K562 (cell line): Measurements from ENCODE around the gene TUT1. TPM values are rescaled to one million over a fixed set of nuclear protein-coding genes. Genes with fewer than 3 reads are reported as not detected.
A peak's percentile ranks its signal among the peaks of the same experiment; 100 is the strongest.

Experiments used
- BCLAF1 ChIP-seq, 2 experiments: fragments of 450-650 bp in 1 of 2; IDR thresholded peaks; 2 replicates each; pipeline ENCODE4 v1.6.1; 2011 to 2017; ENCODE audit warnings: low read depth in 2 of 2, antibody characterized with exemption in 1 of 2, borderline replicate concordance in 1 of 2, low read length in 1 of 2, mild to moderate bottlenecking in 1 of 2, mixed read lengths in 1 of 2; ENCODE audit not compliant: control insufficient read depth in 1 of 2
- CBX5 ChIP-seq: IDR thresholded peaks from 2 replicates; pipeline ENCODE4 v1.6.1; 2014; ENCODE audit warnings: low read depth, borderline replicate concordance
- CREB3 ChIP-seq: fragments of 450-650 bp; conservative IDR thresholded peaks from 2 replicates; pipeline ENCODE4 v1.6.1; 2016; ENCODE audit warnings: missing genetic modification characterization, low read depth, mild to moderate bottlenecking, missing compliant biosample characterization, moderate library complexity
- CTCF ChIP-seq, 3 experiments: IDR thresholded peaks in 2 of 3; conservative IDR thresholded peaks in 1 of 3; 2 replicates each; pipeline ENCODE4 v1.5.1; 2011 to 2012; ENCODE audit warnings: low read length in 3 of 3, mild to moderate bottlenecking in 3 of 3, control low read depth in 2 of 3, improper control_type of control experiment in 1 of 3, inconsistent platforms in 1 of 3, low read depth in 1 of 3, mixed read lengths in 1 of 3, moderate library complexity in 1 of 3; ENCODE audit not compliant: insufficient read depth in 2 of 3
- DPF2 ChIP-seq: fragments of 450-650 bp; IDR thresholded peaks from 2 replicates; pipeline ENCODE4 v1.6.1; 2016
- E2F5 ChIP-seq: sonication (generic); formaldehyde crosslinking; IDR thresholded peaks from 2 replicates; pipeline ENCODE4 v1.8.0; 2022; ENCODE audit warnings: mild to moderate bottlenecking, missing genetic modification reagents
- HMGN3 ChIP-seq: IDR thresholded peaks from 2 replicates; pipeline ENCODE4 v1.6.1; 2011; ENCODE audit warnings: borderline replicate concordance, low read depth, mild to moderate bottlenecking, mixed read lengths, low read length; ENCODE audit not compliant: insufficient read length; ENCODE audit errors: extremely low read depth
- KAT7 ChIP-seq: sonication (generic); formaldehyde crosslinking; IDR thresholded peaks from 2 replicates; pipeline ENCODE4 v1.8.0; 2022; ENCODE audit warnings: missing genetic modification reagents, mild to moderate bottlenecking, borderline replicate concordance
- KLF1 ChIP-seq: fragments of 450-650 bp; IDR thresholded peaks from 2 replicates; pipeline ENCODE4 v1.6.1; 2016; ENCODE audit warnings: missing genetic modification characterization, missing compliant biosample characterization
- PTBP1 ChIP-seq: fragments of 200-400 bp; formaldehyde crosslinking; IDR thresholded peaks from 2 replicates; pipeline ENCODE4 v1.6.1; 2017; ENCODE audit warnings: low read depth, low read length
- SIRT6 ChIP-seq: IDR thresholded peaks from one replicate; pipeline ENCODE4 v1.6.1; 2012; ENCODE audit warnings: low read depth, mild to moderate bottlenecking, control low read depth, inconsistent platforms, low read length, moderate library complexity
- SPI1 ChIP-seq: IDR thresholded peaks from 2 replicates; pipeline ENCODE4 v1.6.1; 2011; ENCODE audit warnings: low read depth, low read length, control low read depth, borderline replicate concordance
- ZFX ChIP-seq: sonication (generic); formaldehyde crosslinking; IDR thresholded peaks from 2 replicates; pipeline ENCODE4 v1.8.0; 2022; ENCODE audit warnings: mild to moderate bottlenecking, missing genetic modification reagents, moderate library complexity
- polyA plus RNA-seq, 8 experiments: library from polyadenylated mRNA; depleted of rRNA in 4 of 8; stranded (reverse) in 5 of 8; unstranded in 3 of 8; fragments of >200 nt; fragmentation: Nextera tagmentation in 2 of 8; fragmentation: Illumina TruSeq in 1 of 8; extraction: Ambion mirVana in 2 of 8; extraction: Trizol in 1 of 8; gene quantifications; 2 replicates each; pipeline versions ENCODE4 v1.2.1 to v1.2.3, GENCODE V29; 2011 to 2014; ENCODE audit warnings: inconsistent platforms in 1 of 8, missing spikeins in 1 of 8
- total RNA-seq, 7 experiments: library from RNA; depleted of rRNA in 6 of 7; stranded (reverse); fragments of >200 nt in 6 of 7; fragmentation: Illumina TruSeq in 2 of 7; extraction: Trizol in 2 of 7; gene quantifications; 2 replicates each; pipeline versions ENCODE4 v1.2.1 to v1.2.3, GENCODE V29; 2011 to 2021; ENCODE audit warnings: low replicate concordance in 1 of 7
- TF ChIP-seq, protein P1 (sequence below): fragments of 450-650 bp; IDR thresholded peaks from 2 replicates; pipeline ENCODE4 v1.6.1; 2018; ENCODE audit not compliant: partially characterized antibody

The TUT1 gene
- total and polyA plus RNA-seq, 9 of the 15 experiments (the other 6 are each of a cell fraction or from before 2014, with no cell fraction given) = 0.66 to 44.3 (median 15.7) TPM

GRCh38 chr11:62602141-62603071 is 11.1 kb upstream of the TUT1 start (continued):
- no peak for TF ChIP-seq CTCF (IDR thresholded peaks at IDR 0.05 in 2 of 3, conservative IDR thresholded peaks at IDR 0.05 in 1 of 3; ENCODE audit: insufficient read depth in 2 of 3, low read depth in 1 of 3, low read length in 3 of 3)
- no peak for TF ChIP-seq CBX5
- TF ChIP-seq DPF2 = 0 out of 2 replicates have a peak, but pooled peaks have one; percentile 16
- no peak for TF ChIP-seq BCLAF1 (IDR thresholded peaks at IDR 0.05; ENCODE audit: borderline replicate concordance in 1 of 2, control insufficient read depth in 1 of 2, low read depth in 2 of 2, low read length in 1 of 2)
- no peak for TF ChIP-seq HMGN3
- TF ChIP-seq KAT7 (CRISPR knock-in tag) = 0 out of 2 replicates have a peak, but pooled peaks have one; percentile 65
- TF ChIP-seq PTBP1 = no peak
- TF ChIP-seq E2F5 (CRISPR knock-in tag) = 0 out of 2 replicates have a peak, but pooled peaks have one; percentile 61
- TF ChIP-seq CREB3 = no peak
- TF ChIP-seq, protein P1, sequence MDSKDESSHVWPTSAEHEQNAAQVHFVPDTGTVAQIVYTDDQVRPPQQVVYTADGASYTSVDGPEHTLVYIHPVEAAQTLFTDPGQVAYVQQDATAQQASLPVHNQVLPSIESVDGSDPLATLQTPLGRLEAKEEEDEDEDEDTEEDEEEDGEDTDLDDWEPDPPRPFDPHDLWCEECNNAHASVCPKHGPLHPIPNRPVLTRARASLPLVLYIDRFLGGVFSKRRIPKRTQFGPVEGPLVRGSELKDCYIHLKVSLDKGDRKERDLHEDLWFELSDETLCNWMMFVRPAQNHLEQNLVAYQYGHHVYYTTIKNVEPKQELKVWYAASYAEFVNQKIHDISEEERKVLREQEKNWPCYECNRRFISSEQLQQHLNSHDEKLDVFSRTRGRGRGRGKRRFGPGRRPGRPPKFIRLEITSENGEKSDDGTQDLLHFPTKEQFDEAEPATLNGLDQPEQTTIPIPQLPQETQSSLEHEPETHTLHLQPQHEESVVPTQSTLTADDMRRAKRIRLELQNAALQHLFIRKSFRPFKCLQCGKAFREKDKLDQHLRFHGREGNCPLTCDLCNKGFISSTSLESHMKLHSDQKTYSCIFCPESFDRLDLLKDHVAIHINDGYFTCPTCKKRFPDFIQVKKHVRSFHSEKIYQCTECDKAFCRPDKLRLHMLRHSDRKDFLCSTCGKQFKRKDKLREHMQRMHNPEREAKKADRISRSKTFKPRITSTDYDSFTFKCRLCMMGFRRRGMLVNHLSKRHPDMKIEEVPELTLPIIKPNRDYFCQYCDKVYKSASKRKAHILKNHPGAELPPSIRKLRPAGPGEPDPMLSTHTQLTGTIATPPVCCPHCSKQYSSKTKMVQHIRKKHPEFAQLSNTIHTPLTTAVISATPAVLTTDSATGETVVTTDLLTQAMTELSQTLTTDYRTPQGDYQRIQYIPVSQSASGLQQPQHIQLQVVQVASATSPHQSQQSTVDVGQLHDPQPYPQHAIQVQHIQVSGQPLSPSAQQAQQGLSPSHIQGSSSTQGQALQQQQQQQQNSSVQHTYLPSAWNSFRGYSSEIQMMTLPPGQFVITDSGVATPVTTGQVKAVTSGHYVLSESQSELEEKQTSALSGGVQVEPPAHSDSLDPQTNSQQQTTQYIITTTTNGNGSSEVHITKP = peak; percentile 60
- no peak for TF ChIP-seq SIRT6
- TF ChIP-seq ZFX (CRISPR knock-in tag) = peak; percentile 67
- TF ChIP-seq SPI1 = no peak
- no peak for TF ChIP-seq KLF1 (tag)
